K562 (cell line): ENCODE measurements around the gene NOP16. TPM values are rescaled to one million over a fixed set of nuclear protein-coding genes. Genes with fewer than 3 reads are reported as not detected.

Source experiments
- CC2D1A ChIP-seq: fragments of 450-650 bp; IDR thresholded peaks from 2 replicates; pipeline ENCODE4 v1.6.1; 2017; ENCODE audit warnings: mild to moderate bottlenecking
- COPS2 ChIP-seq: fragments of 450-650 bp; conservative IDR thresholded peaks from 2 replicates; pipeline ENCODE4 v1.6.1; 2016; ENCODE audit warnings: mild to moderate bottlenecking, moderate library complexity
- EHMT2 ChIP-seq: fragments of 450-650 bp; IDR thresholded peaks from 2 replicates; pipeline ENCODE4 v1.6.1; 2018; ENCODE audit warnings: antibody characterized with exemption
- ELF2 ChIP-seq: fragments of 250-450 bp; sonication (Bioruptor Pico); IDR thresholded peaks from 2 replicates; pipeline ENCODE4 v1.5.0; 2021; ENCODE audit warnings: mild to moderate bottlenecking
- EP400 ChIP-seq: fragments of 450-650 bp; IDR thresholded peaks from 2 replicates; pipeline ENCODE4 v1.6.1; 2017; ENCODE audit warnings: antibody characterized with exemption, mild to moderate bottlenecking, moderate library complexity
- FOXM1 ChIP-seq, 2 experiments: fragments of 450-650 bp in 1 of 2; sonication (generic) in 1 of 2; formaldehyde crosslinking in 1 of 2; IDR thresholded peaks; 2 replicates each; pipeline versions ENCODE4 v1.6.1 to v1.9.0; 2017 to 2022; ENCODE audit warnings: low read depth in 2 of 2, mild to moderate bottlenecking in 2 of 2, missing genetic modification reagents in 1 of 2, moderate library complexity in 1 of 2
- HDAC8 ChIP-seq: fragments of 450-650 bp; IDR thresholded peaks from 2 replicates; pipeline ENCODE4 v1.6.1; 2016; ENCODE audit warnings: mild to moderate bottlenecking, missing genetic modification characterization, moderate library complexity, missing compliant biosample characterization
- HMG20A ChIP-seq: fragments of 450-650 bp; formaldehyde crosslinking; conservative IDR thresholded peaks from 2 replicates; pipeline ENCODE4 v1.4.0; 2020; ENCODE audit warnings: mild to moderate bottlenecking, mixed read lengths
- RBM14 ChIP-seq: fragments of 200-400 bp; formaldehyde crosslinking; IDR thresholded peaks from 2 replicates; pipeline ENCODE4 v1.6.1; 2018; ENCODE audit warnings: low read depth, mild to moderate bottlenecking, low read length, moderate library complexity, borderline replicate concordance; ENCODE audit not compliant: insufficient read depth
- RBM22 ChIP-seq: fragments of 200-400 bp; formaldehyde crosslinking; IDR thresholded peaks from 2 replicates; pipeline ENCODE4 v1.6.1; 2018; ENCODE audit warnings: low read length, low read depth; ENCODE audit not compliant: poor library complexity, severe bottlenecking
- SAFB2 ChIP-seq: fragments of 200-400 bp; formaldehyde crosslinking; IDR thresholded peaks from 2 replicates; pipeline ENCODE4 v1.6.1; 2018; ENCODE audit warnings: borderline replicate concordance, low read length, low read depth, moderate library complexity; ENCODE audit not compliant: severe bottlenecking
- SIN3A ChIP-seq, 2 experiments: fragments of 150-350 bp in 1 of 2; IDR thresholded peaks; 2 replicates each; pipeline ENCODE4 v1.6.1; 2011 to 2016; ENCODE audit warnings: borderline replicate concordance in 2 of 2, low read depth in 2 of 2, low read length in 2 of 2, mild to moderate bottlenecking in 2 of 2, moderate library complexity in 2 of 2; ENCODE audit not compliant: control insufficient read depth in 1 of 2
- SMAD1 ChIP-seq: fragments of 150-350 bp; IDR thresholded peaks from 2 replicates; pipeline ENCODE4 v1.6.1; 2014; ENCODE audit warnings: low read length, low read depth; ENCODE audit not compliant: partially characterized antibody
- TAF9B ChIP-seq: fragments of 450-650 bp; IDR thresholded peaks from 2 replicates; pipeline ENCODE4 v1.6.1; 2018; ENCODE audit warnings: mild to moderate bottlenecking; ENCODE audit not compliant: partially characterized antibody
- TRIM24 ChIP-seq, 2 experiments: fragments of 450-650 bp; IDR thresholded peaks; 2 replicates each; pipeline ENCODE4 v1.6.1; 2016
- ZBTB1 ChIP-seq: sonication (generic); formaldehyde crosslinking; IDR thresholded peaks from 2 replicates; pipeline ENCODE4 v1.8.1; 2023; ENCODE audit warnings: missing genetic modification reagents, low read depth, mild to moderate bottlenecking, borderline replicate concordance
- ZNF253 ChIP-seq: fragments of 250-450 bp; sonication (Bioruptor Pico); conservative IDR thresholded peaks from 2 replicates; pipeline ENCODE4 v1.6.1; 2021; ENCODE audit warnings: mild to moderate bottlenecking
- ZNF436 ChIP-seq: fragments of 250-450, 450-650 bp; sonication (Bioruptor Pico); formaldehyde crosslinking; IDR thresholded peaks from 2 replicates; pipeline ENCODE4 v1.7.0; 2020; ENCODE audit warnings: mild to moderate bottlenecking
- polyA plus RNA-seq, 8 experiments: library from polyadenylated mRNA; depleted of rRNA in 4 of 8; stranded (reverse) in 5 of 8; unstranded in 3 of 8; fragments of >200 nt; fragmentation: Nextera tagmentation in 2 of 8; fragmentation: Illumina TruSeq in 1 of 8; extraction: Ambion mirVana in 2 of 8; extraction: Trizol in 1 of 8; gene quantifications; 2 replicates each; pipeline versions ENCODE4 v1.2.1 to v1.2.3, GENCODE V29; 2011 to 2014; ENCODE audit warnings: inconsistent platforms in 1 of 8, missing spikeins in 1 of 8
- total RNA-seq, 7 experiments: library from RNA; depleted of rRNA in 6 of 7; stranded (reverse); fragments of >200 nt in 6 of 7; fragmentation: Illumina TruSeq in 2 of 7; extraction: Trizol in 2 of 7; gene quantifications; 2 replicates each; pipeline versions ENCODE4 v1.2.1 to v1.2.3, GENCODE V29; 2011 to 2021; ENCODE audit warnings: low replicate concordance in 1 of 7
- TF ChIP-seq, protein P1 (sequence below): fragments of 450-650 bp; IDR thresholded peaks from one replicate; pipeline ENCODE4 v1.6.1; 2018; ENCODE audit warnings: mild to moderate bottlenecking, moderate library complexity; ENCODE audit not compliant: partially characterized antibody
- TF ChIP-seq, protein P2 (sequence below): fragments of 450-650 bp; formaldehyde crosslinking; IDR thresholded peaks from 2 replicates; pipeline ENCODE4 v1.4.0; 2020; ENCODE audit warnings: mild to moderate bottlenecking, moderate library complexity
- TF ChIP-seq, protein P3 (sequence below): fragments of 250-450 bp; sonication (Bioruptor Pico); IDR thresholded peaks from 2 replicates; pipeline ENCODE4 v1.4.0; 2020; ENCODE audit warnings: mild to moderate bottlenecking

NOP16 gene
- total and polyA plus RNA-seq, 9 of the 15 experiments (the other 6 are each of a cell fraction or from before 2014, with no cell fraction given), result 92.5 to 342 (median 148) TPM

GRCh38 chr5:176361437-176362232 is 26.8 kb downstream of the NOP16 start, which contains the start of gene KIAA1191 (continued):
- TF ChIP-seq, protein P1, sequence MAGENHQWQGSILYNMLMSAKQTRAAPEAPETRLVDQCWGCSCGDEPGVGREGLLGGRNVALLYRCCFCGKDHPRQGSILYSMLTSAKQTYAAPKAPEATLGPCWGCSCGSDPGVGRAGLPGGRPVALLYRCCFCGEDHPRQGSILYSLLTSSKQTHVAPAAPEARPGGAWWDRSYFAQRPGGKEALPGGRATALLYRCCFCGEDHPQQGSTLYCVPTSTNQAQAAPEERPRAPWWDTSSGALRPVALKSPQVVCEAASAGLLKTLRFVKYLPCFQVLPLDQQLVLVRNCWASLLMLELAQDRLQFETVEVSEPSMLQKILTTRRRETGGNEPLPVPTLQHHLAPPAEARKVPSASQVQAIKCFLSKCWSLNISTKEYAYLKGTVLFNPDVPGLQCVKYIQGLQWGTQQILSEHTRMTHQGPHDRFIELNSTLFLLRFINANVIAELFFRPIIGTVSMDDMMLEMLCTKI, result no peak
- TF ChIP-seq RBM14, result no peak
- TF ChIP-seq ELF2 (CRISPR knock-in tag), result no peak
- no peak for TF ChIP-seq TAF9B
- no peak for TF ChIP-seq HDAC8 (tag)
- no peak for TF ChIP-seq HMG20A (CRISPR knock-in tag)
- no peak for TF ChIP-seq FOXM1 (IDR thresholded peaks at IDR 0.05; ENCODE audit: low read depth)
- TF ChIP-seq FOXM1 (CRISPR knock-in tag; IDR thresholded peaks at IDR 0.05; ENCODE audit: low read depth), result no peak
- no peak for TF ChIP-seq TRIM24 (IDR thresholded peaks at IDR 0.05)
- TF ChIP-seq CC2D1A, result no peak
- TF ChIP-seq, protein P2, sequence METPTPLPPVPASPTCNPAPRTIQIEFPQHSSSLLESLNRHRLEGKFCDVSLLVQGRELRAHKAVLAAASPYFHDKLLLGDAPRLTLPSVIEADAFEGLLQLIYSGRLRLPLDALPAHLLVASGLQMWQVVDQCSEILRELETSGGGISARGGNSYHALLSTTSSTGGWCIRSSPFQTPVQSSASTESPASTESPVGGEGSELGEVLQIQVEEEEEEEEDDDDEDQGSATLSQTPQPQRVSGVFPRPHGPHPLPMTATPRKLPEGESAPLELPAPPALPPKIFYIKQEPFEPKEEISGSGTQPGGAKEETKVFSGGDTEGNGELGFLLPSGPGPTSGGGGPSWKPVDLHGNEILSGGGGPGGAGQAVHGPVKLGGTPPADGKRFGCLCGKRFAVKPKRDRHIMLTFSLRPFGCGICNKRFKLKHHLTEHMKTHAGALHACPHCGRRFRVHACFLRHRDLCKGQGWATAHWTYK (CRISPR knock-in tag), result no peak; the same call in 1 of the 2 replicates
- no peak for TF ChIP-seq RBM22
- TF ChIP-seq SAFB2, result no peak
- peak; percentile 78 to 80; a peak in 2 of 4 replicates for TF ChIP-seq SIN3A (IDR thresholded peaks at IDR 0.05; ENCODE audit: borderline replicate concordance in 2 of 2, control insufficient read depth in 1 of 2, low read depth in 2 of 2, low read length in 2 of 2)
- TF ChIP-seq, protein P3, sequence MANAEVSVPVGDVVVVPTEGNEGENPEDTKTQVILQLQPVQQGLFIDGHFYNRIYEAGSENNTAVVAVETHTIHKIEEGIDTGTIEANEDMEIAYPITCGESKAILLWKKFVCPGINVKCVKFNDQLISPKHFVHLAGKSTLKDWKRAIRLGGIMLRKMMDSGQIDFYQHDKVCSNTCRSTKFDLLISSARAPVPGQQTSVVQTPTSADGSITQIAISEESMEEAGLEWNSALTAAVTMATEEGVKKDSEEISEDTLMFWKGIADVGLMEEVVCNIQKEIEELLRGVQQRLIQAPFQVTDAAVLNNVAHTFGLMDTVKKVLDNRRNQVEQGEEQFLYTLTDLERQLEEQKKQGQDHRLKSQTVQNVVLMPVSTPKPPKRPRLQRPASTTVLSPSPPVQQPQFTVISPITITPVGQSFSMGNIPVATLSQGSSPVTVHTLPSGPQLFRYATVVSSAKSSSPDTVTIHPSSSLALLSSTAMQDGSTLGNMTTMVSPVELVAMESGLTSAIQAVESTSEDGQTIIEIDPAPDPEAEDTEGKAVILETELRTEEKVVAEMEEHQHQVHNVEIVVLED (CRISPR knock-in tag), result no peak
- TF ChIP-seq EHMT2, result no peak
- peak; percentile 75 for TF ChIP-seq EP400
- no peak for TF ChIP-seq ZNF253
- TF ChIP-seq ZBTB1, result no peak
- no peak for TF ChIP-seq SMAD1
- no peak for TF ChIP-seq ZNF436 (CRISPR knock-in tag)
- TF ChIP-seq COPS2, result no peak
